IMR-90 (cell line): ENCODE measurements around the gene ZNF443. TPM values are rescaled to one million over a fixed set of nuclear protein-coding genes. Genes with fewer than 3 reads are reported as not detected.

ENCODE experiments used
- ATAC-seq: fragments of 200-7000 bp; cut with Tn5 transposase; 2 replicates; pipeline ENCODE4 v1.9.1; 2020; ENCODE audit warnings: low read depth, mild to moderate bottlenecking, moderate library complexity
- BruUV-seq: library from RNA; stranded (reverse); fragments of 400-500 nt; replicated peaks from 2 replicates; lab custom pipeline; 2021; lab: Mats Ljungman, UMichigan
- CTCF ChIA-PET: fragments of 300-600 bp; formaldehyde crosslinking; extraction: SDS; loops from one replicate; lab custom pipeline; 2021; ENCODE audit warnings: antibody characterized with exemption; lab: Yijun Ruan, JAX
- POLR2A ChIA-PET: fragments of 300-600 bp; sonication (Branson Sonifier 250); formaldehyde crosslinking; loops from one replicate; lab custom pipeline; 2022; ENCODE audit warnings: antibody characterized with exemption; ENCODE audit not compliant: unreplicated experiment; lab: Charles Lee
- DNase-seq: peaks from one replicate; pipeline ENCODE4 v3.0.0; 2013
- H2AFZ ChIP-seq: replicated peaks from 2 replicates; pipeline ENCODE3; 2013; ENCODE audit warnings: low read length, mild to moderate bottlenecking; ENCODE audit not compliant: poor library complexity
- H2AK5ac ChIP-seq: 2 replicates; pipeline ENCODE4 v1.6.1; 2013; ENCODE audit warnings: low read depth, low read length, inconsistent platforms
- H2AK9ac ChIP-seq: replicated peaks from 2 replicates; pipeline ENCODE3; 2013; ENCODE audit warnings: mild to moderate bottlenecking, low read depth, low read length, moderate library complexity; ENCODE audit not compliant: poor library complexity
- H2BK120ac ChIP-seq: 2 replicates; pipeline ENCODE4 v1.6.1; 2013; ENCODE audit warnings: low read depth, low read length, inconsistent platforms
- H2BK15ac ChIP-seq: 3 replicates; pipeline ENCODE4 v1.6.1; 2013; ENCODE audit warnings: low read depth, low read length, inconsistent platforms
- H2BK20ac ChIP-seq: 2 replicates; pipeline ENCODE4 v1.6.1; 2013; ENCODE audit warnings: low read depth, mild to moderate bottlenecking, inconsistent platforms, low read length, moderate library complexity
- H2BK5ac ChIP-seq: 2 replicates; pipeline ENCODE4 v1.6.1; 2013; ENCODE audit warnings: mild to moderate bottlenecking, low read depth, low read length, inconsistent platforms; ENCODE audit not compliant: poor library complexity, severe bottlenecking
- H3K14ac ChIP-seq: replicated peaks from 2 replicates; pipeline ENCODE4 v1.6.1; 2013; ENCODE audit warnings: low read depth, low read length, inconsistent platforms
- H3K18ac ChIP-seq: 2 replicates; pipeline ENCODE4 v1.6.1; 2013; ENCODE audit warnings: low read depth, low read length, control low read depth
- H3K23ac ChIP-seq: 2 replicates; pipeline ENCODE4 v1.6.1; 2013; ENCODE audit warnings: low read depth, low read length, inconsistent platforms
- H3K27ac ChIP-seq: 2 replicates; pipeline ENCODE4 v1.5.1; 2013; ENCODE audit warnings: mild to moderate bottlenecking, control low read depth, low read length; ENCODE audit not compliant: insufficient read depth
- H3K27me3 ChIP-seq: 2 replicates; pipeline ENCODE4 v1.6.1; 2013; ENCODE audit warnings: low read length; ENCODE audit not compliant: control insufficient read depth, insufficient read depth
- H3K36me3 ChIP-seq: 2 replicates; pipeline ENCODE4 v1.6.1; 2013; ENCODE audit warnings: low read length, mixed read lengths; ENCODE audit not compliant: control insufficient read depth, insufficient read depth
- H3K4ac ChIP-seq: 2 replicates; pipeline ENCODE4 v1.6.1; 2013; ENCODE audit warnings: low read depth, low read length, inconsistent platforms
- H3K4me1 ChIP-seq: 2 replicates; pipeline ENCODE4 v1.6.1; 2013; ENCODE audit warnings: low read length, mixed read lengths; ENCODE audit not compliant: control insufficient read depth, insufficient read depth
- H3K4me2 ChIP-seq: 2 replicates; pipeline ENCODE4 v1.6.1; 2013; ENCODE audit warnings: low read depth, mild to moderate bottlenecking, control low read depth, low read length, moderate library complexity
- H3K4me3 ChIP-seq: 2 replicates; pipeline ENCODE4 v1.5.1; 2013; ENCODE audit warnings: low read depth, mild to moderate bottlenecking, control low read depth, low read length, moderate library complexity; ENCODE audit not compliant: insufficient read depth
- H3K56ac ChIP-seq: 2 replicates; pipeline ENCODE4 v1.6.1; 2013; ENCODE audit warnings: low read length, inconsistent platforms; ENCODE audit not compliant: insufficient read depth; ENCODE audit errors: extremely low read depth
- H3K79me1 ChIP-seq, 2 experiments: 2 replicates each; pipeline ENCODE4 v1.6.1; 2013; ENCODE audit warnings: low read length in 2 of 2, inconsistent platforms in 1 of 2, low read depth in 1 of 2
- H3K9ac ChIP-seq: 2 replicates; pipeline ENCODE4 v1.6.1; 2013; ENCODE audit warnings: low read depth, low read length, control low read depth
- H3K9me1 ChIP-seq: 2 replicates; pipeline ENCODE4 v1.6.1; 2013; ENCODE audit warnings: low read length, inconsistent platforms; ENCODE audit not compliant: insufficient read depth
- H3K9me3 ChIP-seq: 2 replicates; pipeline ENCODE4 v1.6.1; 2013; ENCODE audit warnings: low read length; ENCODE audit not compliant: control insufficient read depth, insufficient read depth
- H4K20me1 ChIP-seq: 2 replicates; pipeline ENCODE4 v1.6.1; 2013; ENCODE audit warnings: low read length, inconsistent platforms; ENCODE audit not compliant: insufficient read depth
- H4K5ac ChIP-seq: 2 replicates; pipeline ENCODE4 v1.6.1; 2013; ENCODE audit warnings: mild to moderate bottlenecking, low read depth, low read length, control low read depth
- H4K8ac ChIP-seq, 2 experiments: 2 replicates each; pipeline ENCODE4 v1.6.1; 2013; ENCODE audit warnings: low read depth in 2 of 2, low read length in 2 of 2, control low read depth in 1 of 2, inconsistent platforms in 1 of 2
- H4K91ac ChIP-seq: 2 replicates; pipeline ENCODE4 v1.6.1; 2013; ENCODE audit warnings: low read depth, low read length, inconsistent platforms; ENCODE audit not compliant: insufficient read depth
- BHLHE40 ChIP-seq: fragments of 150-350 bp; IDR thresholded peaks from 2 replicates; pipeline ENCODE4 v1.6.1; 2016; ENCODE audit warnings: mild to moderate bottlenecking, low read depth, low read length
- CEBPB ChIP-seq: IDR thresholded peaks from 2 replicates; pipeline ENCODE4 v1.6.1; 2012; ENCODE audit warnings: low read depth, low read length, improper control_type of control experiment
- CHD1 ChIP-seq: IDR thresholded peaks from 2 replicates; pipeline ENCODE4 v1.6.1; 2012; ENCODE audit warnings: low read depth, low read length, improper control_type of control experiment
- CTCF ChIP-seq: conservative IDR thresholded peaks from 2 replicates; pipeline ENCODE4 v1.5.1; 2012; ENCODE audit warnings: mild to moderate bottlenecking, low read depth, low read length, improper control_type of control experiment
- FOS ChIP-seq: fragments of 150-350 bp; IDR thresholded peaks from 2 replicates; pipeline ENCODE4 v1.6.1; 2016; ENCODE audit warnings: low read depth, low read length
- MAFK ChIP-seq: IDR thresholded peaks from 2 replicates; pipeline ENCODE4 v1.6.1; 2012; ENCODE audit warnings: low read depth, low read length, improper control_type of control experiment
- MAZ ChIP-seq: IDR thresholded peaks from 2 replicates; pipeline ENCODE4 v1.6.1; 2012; ENCODE audit warnings: low read depth, mild to moderate bottlenecking, low read length, improper control_type of control experiment, moderate library complexity, borderline replicate concordance
- MXI1 ChIP-seq: IDR thresholded peaks from 2 replicates; pipeline ENCODE4 v1.6.1; 2012; ENCODE audit warnings: low read depth, mild to moderate bottlenecking, low read length, moderate library complexity, borderline replicate concordance
- NFE2L2 ChIP-seq: fragments of 150-350 bp; IDR thresholded peaks from 2 replicates; pipeline ENCODE4 v1.6.1; 2016; ENCODE audit warnings: low read depth, mild to moderate bottlenecking, low read length
- POLR2A ChIP-seq: IDR thresholded peaks from 2 replicates; pipeline ENCODE4 v1.6.1; 2012; ENCODE audit warnings: mild to moderate bottlenecking, low read depth, low read length
- RAD21 ChIP-seq: IDR thresholded peaks from 2 replicates; pipeline ENCODE4 v1.6.1; 2012; ENCODE audit warnings: low read length, improper control_type of control experiment
- RCOR1 ChIP-seq: IDR thresholded peaks from 2 replicates; pipeline ENCODE4 v1.6.1; 2012; ENCODE audit warnings: mild to moderate bottlenecking, low read length, improper control_type of control experiment; ENCODE audit not compliant: insufficient replicate concordance
- RFX5 ChIP-seq: IDR thresholded peaks from 2 replicates; pipeline ENCODE4 v1.8.0; 2012; ENCODE audit warnings: low read depth, mild to moderate bottlenecking, low read length, moderate library complexity
- SMC3 ChIP-seq: fragments of 150-350 bp; IDR thresholded peaks from 2 replicates; pipeline ENCODE4 v1.6.1; 2016; ENCODE audit warnings: low read depth, mild to moderate bottlenecking, antibody characterized with exemption, low read length, moderate library complexity
- USF2 ChIP-seq: fragments of 150-350 bp; IDR thresholded peaks from 2 replicates; pipeline ENCODE4 v1.6.1; 2017; ENCODE audit warnings: mild to moderate bottlenecking, antibody characterized with exemption, low read length, low read depth
- WGBS, 2 experiments: methylation state at CpG; one replicate each; pipeline versions ENCODE4 v1.1.5 to v1.1.7; 2013; ENCODE audit warnings: missing lambda C conversion rate in 2 of 2; ENCODE audit not compliant: insufficient read length in 1 of 2; ENCODE audit errors: extremely low coverage in 2 of 2; 5-methylcytosine and 5-hydroxymethylcytosine counted together
- dilution Hi-C: fragments of 300-500 bp; cut with HindIII; formaldehyde crosslinking; loops from one replicate; pipeline ENCODE4 v1.14.3; 2018; ENCODE audit warnings: low sequenced_read_pairs; ENCODE audit not compliant: unreplicated experiment
- in situ Hi-C: fragments of 300-500 bp; cut with MboI; formaldehyde crosslinking; loops from 3 replicates; pipeline ENCODE4 v1.14.3; 2019; ENCODE audit warnings: low sequenced_read_pairs, inconsistent platforms, mixed read lengths
- intact Hi-C: fragments of 100-400 bp; cut with micrococcal nuclease; formaldehyde crosslinking; loops from 2 replicates; pipeline ENCODE4 v1.10.0; 2022
- polyA plus RNA-seq, 3 experiments: library from polyadenylated mRNA; depleted of rRNA; stranded (reverse); fragments of >200 nt; gene quantifications; 2 replicates each; pipeline ENCODE4 v1.2.3, GENCODE V29; 2012; ENCODE audit warnings: low replicate concordance in 1 of 3
- total RNA-seq: library from RNA; depleted of rRNA; stranded (reverse); fragments of >200 nt; gene quantifications from 2 replicates; pipeline ENCODE4 v1.2.3, GENCODE V29; 2012
- TF ChIP-seq, protein P1 (sequence below): fragments of 150-350 bp; IDR thresholded peaks from 2 replicates; pipeline ENCODE4 v1.6.1; 2016; ENCODE audit warnings: low read depth, mild to moderate bottlenecking, low read length, moderate library complexity, borderline replicate concordance

ZNF443 gene
- total and polyA plus RNA-seq, 2 of the 4 experiments (the other 2 are of a cell fraction) = 0.79 to 3.2 TPM

DNA sequence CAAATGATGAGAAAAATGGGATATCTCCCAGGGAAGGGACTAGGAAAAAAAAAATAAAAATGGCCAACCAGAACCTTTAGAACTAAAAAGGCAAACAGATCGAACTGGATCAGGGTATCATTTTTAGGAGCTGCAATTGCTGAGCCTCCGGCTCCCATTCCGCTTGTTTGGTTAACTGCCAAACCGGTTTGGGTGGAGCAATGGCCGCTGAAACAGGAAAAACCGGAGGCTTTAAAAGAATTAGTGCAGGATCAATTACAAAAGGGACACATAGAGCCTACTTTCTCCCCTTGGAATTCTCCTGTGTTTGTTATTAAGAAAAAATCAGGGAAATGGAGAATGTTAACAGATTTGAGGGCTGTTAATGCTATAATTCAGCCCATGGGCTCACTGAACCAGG lies 12.7 kb upstream of the ZNF443 start:
- no peak overlapping the region for H2BK5ac ChIP-seq
- H3K4me2 ChIP-seq = no peak overlapping the region
- no peaks in the 10 kb centered on the region for H3K9me1 ChIP-seq
- no peak overlapping the region for H3K18ac ChIP-seq
- no peaks in the 10 kb centered on the region for H3K27me3 ChIP-seq
- no peaks in the 10 kb centered on the region for H3K4me1 ChIP-seq
- H3K23ac ChIP-seq = no peak overlapping the region
- dilution Hi-C loops = no loop called here
- 0 out of 2 replicates have a peak, but pooled peaks cover 1% of the 10 kb centered on the region for H3K36me3 ChIP-seq
- no peaks in the 10 kb centered on the region for H4K20me1 ChIP-seq
- no peak for DNase-seq
- POLR2A ChIA-PET = no interaction called here
- H3K4me3 ChIP-seq = no peak overlapping the region
- H4K8ac ChIP-seq = no peak overlapping the region
- no peak overlapping the region for H2BK120ac ChIP-seq
- no peak overlapping the region for H3K4ac ChIP-seq
- no peak for TF ChIP-seq MAFK
- no peak for TF ChIP-seq POLR2A
- TF ChIP-seq, protein P1, sequence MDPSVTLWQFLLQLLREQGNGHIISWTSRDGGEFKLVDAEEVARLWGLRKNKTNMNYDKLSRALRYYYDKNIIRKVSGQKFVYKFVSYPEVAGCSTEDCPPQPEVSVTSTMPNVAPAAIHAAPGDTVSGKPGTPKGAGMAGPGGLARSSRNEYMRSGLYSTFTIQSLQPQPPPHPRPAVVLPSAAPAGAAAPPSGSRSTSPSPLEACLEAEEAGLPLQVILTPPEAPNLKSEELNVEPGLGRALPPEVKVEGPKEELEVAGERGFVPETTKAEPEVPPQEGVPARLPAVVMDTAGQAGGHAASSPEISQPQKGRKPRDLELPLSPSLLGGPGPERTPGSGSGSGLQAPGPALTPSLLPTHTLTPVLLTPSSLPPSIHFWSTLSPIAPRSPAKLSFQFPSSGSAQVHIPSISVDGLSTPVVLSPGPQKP = no peak
- no peak for TF ChIP-seq CHD1
- no peak for TF ChIP-seq MAZ
- no peak for TF ChIP-seq BHLHE40
- no peak for TF ChIP-seq SMC3
- TF ChIP-seq CEBPB = no peak
- TF ChIP-seq USF2 = no peak
- no peak for TF ChIP-seq RFX5
- no peak for TF ChIP-seq RCOR1
- TF ChIP-seq MXI1 = no peak
- TF ChIP-seq CTCF = no peak
- no peak for TF ChIP-seq RAD21
- no peak for TF ChIP-seq FOS
- TF ChIP-seq NFE2L2 = no peak
- H3K27ac ChIP-seq = no peak overlapping the region
- no peak overlapping the region for H2AFZ ChIP-seq
- peaks cover 45% of the 10 kb centered on the region for H3K9me3 ChIP-seq
- H2AK9ac ChIP-seq = no peak overlapping the region
- H2BK15ac ChIP-seq = no peak overlapping the region
- WGBS, 2 experiments = no CpG with 5 or more reads among the region's 6 CpGs
- no peak overlapping the region for H3K14ac ChIP-seq
- intact Hi-C loops = no loop called here
- BruUV-seq = no TSS peak
- no peak overlapping the region for H3K56ac ChIP-seq
- H4K5ac ChIP-seq = no peak overlapping the region
- H3K9ac ChIP-seq = no peak overlapping the region
- no peak for ATAC-seq
- no peak overlapping the region for H2BK20ac ChIP-seq
- CTCF ChIA-PET = no interaction called here
- in situ Hi-C loops = no loop called here
- H4K91ac ChIP-seq = no peak overlapping the region
- no peaks in the 10 kb centered on the region for H3K79me1 ChIP-seq
- no peak overlapping the region for H2AK5ac ChIP-seq
